Sigmoid colon (tissue), 7 donors: ENCODE results near the gene MTF1. TPM values are rescaled to one million over a fixed set of nuclear protein-coding genes. Genes with fewer than 3 reads are reported as not detected.

ENCODE experiments used
- DNase-seq: peaks from one replicate; pipeline ENCODE4 v3.0.0-alpha.2; 2019
- H3K27ac ChIP-seq, 4 donors: fragments of 200-600 bp; sonication (generic); one replicate each; pipeline ENCODE4 v1.5.1; 2016 to 2019; ENCODE audit warnings: mild to moderate bottlenecking in 1 of 4
- H3K27me3 ChIP-seq, 3 donors: fragments of 200-600 bp; sonication (generic); one replicate each; pipeline ENCODE4 v1.5.1; 2019; ENCODE audit warnings: mild to moderate bottlenecking in 1 of 3
- H3K36me3 ChIP-seq, 4 donors: fragments of 200-600 bp; sonication (generic); one replicate each; pipeline ENCODE4 v1.5.1; 2016 to 2019
- H3K4me1 ChIP-seq, 4 donors: fragments of 200-600 bp; sonication (generic); one replicate each; pipeline ENCODE4 v1.5.1; 2017 to 2019
- H3K4me3 ChIP-seq, 4 donors: fragments of 200-600 bp; sonication (generic); one replicate each; pipeline ENCODE4 v1.5.1; 2017 to 2019; ENCODE audit warnings: mild to moderate bottlenecking in 2 of 4, moderate library complexity in 1 of 4
- H3K9me3 ChIP-seq, 4 donors: fragments of 200-600 bp in 3 of 4; sonication (generic) in 3 of 4; one replicate each; pipeline versions ENCODE4 v1.5.1 to v1.6.1; 2013 to 2019
- CTCF ChIP-seq, 4 experiments: fragments of 450-650 bp in 3 of 4; fragments of 200-600 bp in 1 of 4; IDR thresholded peaks; one replicate each; pipeline ENCODE4 v1.5.1; 2016 to 2019; ENCODE audit warnings: antibody characterized with exemption in 4 of 4, mild to moderate bottlenecking in 3 of 4, moderate library complexity in 2 of 4
- EP300 ChIP-seq, 4 donors: sonication (generic); formaldehyde crosslinking; IDR thresholded peaks; one replicate each; pipeline ENCODE4 v1.6.1; 2017; ENCODE audit warnings: antibody characterized with exemption in 4 of 4
- POLR2A ChIP-seq, 2 donors: fragments of 450-650 bp; IDR thresholded peaks; one replicate each; pipeline ENCODE4 v1.6.1; 2016; ENCODE audit warnings: antibody characterized with exemption in 2 of 2, mild to moderate bottlenecking in 2 of 2, moderate library complexity in 2 of 2
- POLR2AphosphoS5 ChIP-seq, 4 donors: sonication (generic); formaldehyde crosslinking; IDR thresholded peaks; one replicate each; pipeline ENCODE4 v1.6.1; 2017; ENCODE audit warnings: antibody characterized with exemption in 4 of 4
- WGBS, 2 donors: extraction: QIAGEN DNeasy Blood & Tissue Kit; methylation state at CpG; one replicate each; pipeline ENCODE4 v1.1.7; 2013; 5-methylcytosine and 5-hydroxymethylcytosine counted together
- intact Hi-C: fragments of 100-400 bp; cut with DNase I; formaldehyde crosslinking; loops from one replicate; pipeline ENCODE4 v1.15.1; 2023
- polyA plus RNA-seq, 3 donors: library from polyadenylated mRNA; stranded (reverse); fragments of 200-250 nt; gene quantifications; one replicate each; pipeline ENCODE4 v1.2.3, GENCODE V29; 2013
- total RNA-seq, 4 donors: library from RNA; depleted of rRNA; stranded (reverse); fragments of >200 nt; gene quantifications; one replicate each; pipeline ENCODE4 v1.1.0, GENCODE V29; 2016
- donor health status: healthy with polysubstance abuse.
- donor health status: Bipolar disorder and iron deficiency.
- donor health status: healthy.

MTF1 gene
- total and polyA plus RNA-seq, 7 donors: 2.4 to 8.6 (median 4.4) TPM

- WGBS, 2 donors: 94 to 95% methylated on average over 7 of the region's 7 CpGs
- intact Hi-C loops: no loop called here
- no peak for DNase-seq
- no peak overlapping the region for H3K27ac ChIP-seq
- H3K4me3 ChIP-seq: no peak overlapping the region
- H3K27me3 ChIP-seq: no peaks in the 10 kb centered on the region
- peaks cover 4 to 47% (median 15%) of the 10 kb centered on the region in 4 donors for H3K36me3 ChIP-seq
- H3K4me1 ChIP-seq: peaks cover 0 to 13% (median 7%) of the 10 kb centered on the region in 4 donors
- TF ChIP-seq POLR2AphosphoS5 (IDR thresholded peaks at IDR 0.05) (no peak), CTCF (IDR thresholded peaks at IDR 0.05) (no peak), POLR2A (IDR thresholded peaks at IDR 0.05) (no peak), EP300 (IDR thresholded peaks at IDR 0.05) (no peak)
- no peaks in the 10 kb centered on the region for H3K9me3 ChIP-seq
These were observed 45.1 kb downstream of the MTF1 start for GRCh38 chr1:37814252-37814651.

GRCh38 chr1:37813529-37814145 is 45.8 kb downstream of the MTF1 start:
- no peak for TF ChIP-seq CTCF (IDR thresholded peaks at IDR 0.05)
- no peak for TF ChIP-seq POLR2AphosphoS5 (IDR thresholded peaks at IDR 0.05)
- TF ChIP-seq POLR2A (IDR thresholded peaks at IDR 0.05): no peak
- no peak for TF ChIP-seq EP300 (IDR thresholded peaks at IDR 0.05)
- H3K4me3 ChIP-seq: no peak overlapping the region
- H3K4me1 ChIP-seq: peaks cover 0 to 19% (median 13%) of the 10 kb centered on the region in 4 donors
- peaks cover 4 to 41% (median 13%) of the 10 kb centered on the region in 4 donors for H3K36me3 ChIP-seq
- H3K27me3 ChIP-seq: no peaks in the 10 kb centered on the region
- DNase-seq: no peak
- intact Hi-C loops: no loop called here
- no peaks in the 10 kb centered on the region for H3K9me3 ChIP-seq
- WGBS, 2 donors: 83 to 84% methylated on average over 2 of the region's 2 CpGs
- H3K27ac ChIP-seq: no peak overlapping the region

GRCh38 chr1:37811027-37811655 is 48.3 kb downstream of the MTF1 start:
- Histone ChIP-seq H3K27ac (peak overlapping the region in 2 of 4 donors; percentile 3 to 35), H3K27me3 (no peaks in the 10 kb centered on the region), H3K36me3 (peaks cover 0 to 25% (median 14%) of the 10 kb centered on the region in 4 donors), H3K4me1 (peaks cover 0 to 31% (median 25%) of the 10 kb centered on the region in 4 donors), H3K4me3 (no peak overlapping the region), H3K9me3 (no peaks in the 10 kb centered on the region)
- TF ChIP-seq CTCF (IDR thresholded peaks at IDR 0.05): peak in 3 of 4 experiments; percentile 39 to 53 (median 53)
- TF ChIP-seq EP300 (IDR thresholded peaks at IDR 0.05): no peak
- no peak for TF ChIP-seq POLR2A (IDR thresholded peaks at IDR 0.05)
- peak in 1 of 4 donors; percentile 10 for TF ChIP-seq POLR2AphosphoS5 (IDR thresholded peaks at IDR 0.05)
- intact Hi-C loops: no loop called here
- 20 to 31% methylated on average over 7 of the region's 7 CpGs for WGBS, 2 donors
- DNase-seq: peak; percentile 81

- peak overlapping the region in 3 of 4 donors; percentile 96 to 98 (median 98) for H3K27ac ChIP-seq
- peaks cover 3 to 25% (median 11%) of the 10 kb centered on the region in 4 donors for H3K36me3 ChIP-seq
- no peak for DNase-seq
- no peaks in the 10 kb centered on the region for H3K9me3 ChIP-seq
- peaks cover 0 to 34% (median 25%) of the 10 kb centered on the region in 4 donors for H3K4me1 ChIP-seq
- no peak overlapping the region for H3K4me3 ChIP-seq
- intact Hi-C loops: loop anchor here (2.0 to 10.0 kb wide), 3 partner anchors 49 to 235 kb away; partner anchors contain the start of genes INPP5B, MTF1 and POU3F1
- no peaks in the 10 kb centered on the region for H3K27me3 ChIP-seq
- TF ChIP-seq POLR2A (IDR thresholded peaks at IDR 0.05) (no peak), POLR2AphosphoS5 (IDR thresholded peaks at IDR 0.05) (no peak)
- 48 to 58% methylated on average over 2 of the region's 2 CpGs for WGBS, 2 donors
These were observed 49.5 kb downstream of the MTF1 start for GRCh38 chr1:37809942-37810341.
